Activated naive CD4-positive, alpha-beta T cell treated with anti-CD3 and anti-CD28 coated beads, Interleukin-2, amount 10 ng/mL, durations not matched to agents 7 days and 5 days (primary cell): ENCODE measurements around the gene MPC2.

Source experiments
- CTCF ChIA-PET: fragments of 350-600 bp; sonication (Branson Sonifier 250); formaldehyde crosslinking; loops from one replicate; lab custom pipeline; 2021; ENCODE audit warnings: antibody characterized with exemption; lab: Charles Lee
- DNase-seq: peaks from one replicate; pipeline ENCODE4 v3.0.0-alpha.2; 2020
- H3K27ac Mint-ChIP-seq: one replicate; pipeline ENCODE4 v1.8.0; 2021; ENCODE audit warnings: mild to moderate bottlenecking, moderate library complexity, mixed read lengths
- H3K27me3 Mint-ChIP-seq: one replicate; pipeline ENCODE4 v1.8.0; 2021; ENCODE audit warnings: mild to moderate bottlenecking, mixed read lengths
- H3K36me3 Mint-ChIP-seq: one replicate; pipeline ENCODE4 v1.8.0; 2021; ENCODE audit warnings: mixed read lengths
- H3K4me1 Mint-ChIP-seq: one replicate; pipeline ENCODE4 v1.8.0; 2021; ENCODE audit warnings: mixed read lengths
- H3K4me3 Mint-ChIP-seq: one replicate; pipeline ENCODE4 v1.8.0; 2021; ENCODE audit warnings: mild to moderate bottlenecking, moderate library complexity, mixed read lengths
- H3K9me3 Mint-ChIP-seq: one replicate; pipeline ENCODE4 v1.8.0; 2021; ENCODE audit warnings: mixed read lengths

The MPC2 gene

DNA sequence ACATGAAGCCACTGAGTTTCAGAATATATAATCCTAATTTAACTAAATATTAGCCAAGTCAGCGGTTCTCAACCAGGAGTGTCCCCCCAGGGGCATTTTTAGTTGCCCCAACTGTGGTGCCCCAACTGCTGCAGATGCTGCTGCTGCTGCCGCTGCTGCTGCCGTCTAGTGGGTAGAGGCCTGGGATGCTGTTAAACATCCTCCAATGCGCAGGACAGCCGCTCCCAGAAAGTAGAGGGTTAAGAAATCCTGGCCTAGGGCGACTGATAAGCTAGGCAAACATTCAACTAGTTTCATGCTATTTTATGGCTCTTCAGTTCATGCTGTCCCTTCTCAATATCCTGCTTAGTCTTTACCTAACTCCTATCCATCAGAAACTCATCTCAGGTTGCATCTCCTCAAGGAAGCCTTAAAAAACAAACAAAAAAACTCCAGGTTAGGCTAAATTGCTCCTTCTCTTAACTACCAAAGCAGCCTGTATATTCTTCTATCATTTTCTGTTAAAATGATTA is 10.3 kb downstream of the MPC2 start:
- DNase-seq = no peak
- no peak overlapping the region for H3K4me3 Mint-ChIP-seq
- peaks cover 4% of the 10 kb centered on the region for H3K36me3 Mint-ChIP-seq
- H3K27ac Mint-ChIP-seq = no peak overlapping the region
- peaks cover 2% of the 10 kb centered on the region for H3K4me1 Mint-ChIP-seq
- no peaks in the 10 kb centered on the region for H3K27me3 Mint-ChIP-seq
- CTCF ChIA-PET = no interaction called here
- no peaks in the 10 kb centered on the region for H3K9me3 Mint-ChIP-seq

DNA sequence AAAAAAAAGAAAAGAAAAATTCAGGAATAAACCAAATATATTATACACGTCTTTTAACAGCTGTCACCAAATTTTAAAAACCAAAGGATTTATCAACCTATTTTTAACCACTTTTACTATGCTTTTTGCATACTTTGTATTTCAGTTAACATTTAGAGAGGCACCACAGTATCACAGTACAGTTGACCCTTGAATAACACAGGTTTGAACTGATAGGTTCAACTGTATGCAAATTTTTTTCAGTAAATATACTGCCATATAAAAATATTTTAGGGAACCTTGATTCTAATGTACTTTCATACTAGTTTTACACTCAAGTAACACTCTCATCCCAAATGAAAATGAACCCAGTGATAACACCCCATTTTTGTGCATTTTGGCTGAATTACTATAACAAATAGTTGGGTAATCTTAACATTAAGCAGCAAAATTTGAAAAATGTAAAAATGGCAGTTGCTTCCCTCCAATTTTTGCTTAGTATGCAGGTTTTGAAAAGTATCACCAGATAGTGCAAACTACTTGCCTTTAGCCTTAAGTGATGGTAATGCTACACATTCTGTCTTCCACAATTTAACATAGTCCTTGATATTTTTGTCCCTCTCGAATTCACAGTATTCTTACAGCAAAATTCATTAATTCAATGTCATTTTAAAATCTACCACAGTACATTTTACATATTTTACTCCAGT is 12.2 kb downstream of the MPC2 start:
- CTCF ChIA-PET = no interaction called here
- Mint-ChIP-seq H3K27me3 (no peaks in the 10 kb centered on the region), H3K4me3 (no peak overlapping the region), H3K36me3 (peaks cover 4% of the 10 kb centered on the region), H3K9me3 (no peaks in the 10 kb centered on the region), H3K27ac (no peak overlapping the region), H3K4me1 (no peaks in the 10 kb centered on the region)
- DNase-seq = no peak

GRCh38 chr1:167924102-167924501 is 12.8 kb downstream of the MPC2 start:
- Mint-ChIP-seq H3K4me3 (no peak overlapping the region), H3K4me1 (no peaks in the 10 kb centered on the region), H3K27me3 (no peaks in the 10 kb centered on the region), H3K36me3 (peaks cover 6% of the 10 kb centered on the region), H3K9me3 (no peaks in the 10 kb centered on the region), H3K27ac (no peak overlapping the region)
- no peak for DNase-seq
- CTCF ChIA-PET = no interaction called here

DNA sequence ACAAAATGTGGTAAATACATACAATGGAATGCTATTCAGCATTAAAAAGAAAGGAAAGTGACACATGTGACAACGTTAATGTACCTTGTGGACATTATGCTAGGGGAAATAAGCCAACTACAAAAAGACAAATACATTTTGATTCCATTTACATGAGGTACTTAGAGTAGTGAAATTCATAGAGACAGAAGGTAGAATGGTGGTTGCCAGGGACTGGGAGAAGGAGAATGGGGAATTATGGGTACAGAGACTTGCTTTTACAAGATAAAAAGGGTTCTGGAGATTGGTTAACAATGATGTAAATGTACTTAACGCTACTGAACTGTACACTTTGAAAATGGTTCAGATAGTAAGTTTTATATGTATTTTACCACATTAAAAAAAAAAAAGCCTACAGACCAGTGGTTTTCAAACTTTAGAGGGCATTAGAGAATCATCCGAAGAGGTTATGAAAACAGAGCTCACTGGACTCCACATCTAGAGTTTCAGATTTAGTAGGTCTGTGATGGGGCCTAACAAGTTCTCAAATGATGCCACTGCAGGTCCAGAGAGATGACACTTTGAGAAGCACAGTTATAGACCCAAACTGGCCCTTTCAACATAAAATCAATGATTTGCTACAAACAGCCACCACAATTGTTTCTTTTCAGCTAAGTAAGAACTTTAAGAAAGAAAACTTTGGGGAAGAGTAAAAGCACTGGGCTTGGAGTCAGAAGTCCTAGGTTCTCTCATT is 13.4 kb downstream of the MPC2 start:
- Mint-ChIP-seq H3K27me3 (no peaks in the 10 kb centered on the region), H3K4me3 (no peak overlapping the region), H3K27ac (no peak overlapping the region), H3K4me1 (no peaks in the 10 kb centered on the region), H3K36me3 (peaks cover 6% of the 10 kb centered on the region), H3K9me3 (no peaks in the 10 kb centered on the region)
- DNase-seq = no peak
- CTCF ChIA-PET = no interaction called here

GRCh38 chr1:167922611-167923074 is 14.2 kb downstream of the MPC2 start:
- Mint-ChIP-seq H3K4me1 (no peaks in the 10 kb centered on the region), H3K36me3 (peaks cover 10% of the 10 kb centered on the region), H3K27me3 (no peaks in the 10 kb centered on the region), H3K9me3 (no peaks in the 10 kb centered on the region), H3K4me3 (no peak overlapping the region), H3K27ac (no peak overlapping the region)
- CTCF ChIA-PET = no interaction called here
- no peak for DNase-seq

DNA sequence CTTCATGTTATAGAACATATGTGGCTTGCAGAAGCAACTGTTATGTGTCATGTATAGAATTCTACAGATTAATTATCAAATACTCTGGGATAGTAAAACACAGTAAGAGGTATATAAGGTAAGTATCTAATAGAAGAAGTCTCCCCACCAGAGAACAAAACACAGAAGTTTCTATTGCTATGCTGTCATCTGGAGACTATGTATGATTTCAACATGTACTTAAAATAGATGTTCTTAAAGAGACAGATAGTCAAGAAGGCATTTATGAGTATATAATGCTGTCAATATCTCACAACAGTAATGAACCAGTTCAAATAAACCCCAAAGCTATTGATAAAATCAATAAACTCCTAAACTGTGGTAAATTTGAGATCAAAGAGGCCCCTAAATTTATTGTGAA is 14.8 kb downstream of the MPC2 start:
- no peak for DNase-seq
- Mint-ChIP-seq H3K4me1 (no peaks in the 10 kb centered on the region), H3K4me3 (no peak overlapping the region), H3K27ac (no peak overlapping the region), H3K36me3 (peaks cover 11% of the 10 kb centered on the region), H3K27me3 (no peaks in the 10 kb centered on the region), H3K9me3 (no peaks in the 10 kb centered on the region)
- CTCF ChIA-PET = interaction anchor here (0.8 kb wide), 1 partner anchor 223 kb away, joined by 3 read pairs; no protein-coding TSS in a partner anchor

GRCh38 chr1:167916766-167917511 is 19.9 kb downstream of the MPC2 start:
- no peaks in the 10 kb centered on the region for H3K4me1 Mint-ChIP-seq
- no peaks in the 10 kb centered on the region for H3K27me3 Mint-ChIP-seq
- H3K4me3 Mint-ChIP-seq = no peak overlapping the region
- H3K9me3 Mint-ChIP-seq = no peaks in the 10 kb centered on the region
- H3K27ac Mint-ChIP-seq = no peak overlapping the region
- CTCF ChIA-PET = no interaction called here
- DNase-seq = no peak
- H3K36me3 Mint-ChIP-seq = peaks cover 10% of the 10 kb centered on the region

- no peaks in the 10 kb centered on the region for H3K9me3 Mint-ChIP-seq
- CTCF ChIA-PET = no interaction called here
- no peak overlapping the region for H3K27ac Mint-ChIP-seq
- no peak overlapping the region for H3K4me3 Mint-ChIP-seq
- DNase-seq = no peak
- H3K36me3 Mint-ChIP-seq = peaks cover 10% of the 10 kb centered on the region
- H3K4me1 Mint-ChIP-seq = no peaks in the 10 kb centered on the region
- H3K27me3 Mint-ChIP-seq = no peaks in the 10 kb centered on the region
These were observed 21.3 kb downstream of the MPC2 start for GRCh38 chr1:167915569-167915968.

- no peak within 1 kb of the TSS for H3K27ac Mint-ChIP-seq
- CTCF ChIA-PET = interaction anchor here (0.9 kb wide), 1 partner anchor 169 kb away, joined by 4 read pairs; no protein-coding TSS in a partner anchor
- no peak for DNase-seq
- no peaks in the 10 kb centered on the region for H3K27me3 Mint-ChIP-seq
- H3K36me3 Mint-ChIP-seq = peaks cover 8% of the 10 kb centered on the region
- no peak within 1 kb of the TSS for H3K4me3 Mint-ChIP-seq
- H3K4me1 Mint-ChIP-seq = no peaks in the 10 kb centered on the region
- peaks cover 6% of the 10 kb centered on the region for H3K9me3 Mint-ChIP-seq
These were observed 22.9 kb downstream of the MPC2 start, which contains the start of gene ADCY10 for GRCh38 chr1:167913895-167914496. ADCY10 (minus strand) TSS chr1:167914134; CDS start chr1:167905140, 8,994 bp downstream.

DNA sequence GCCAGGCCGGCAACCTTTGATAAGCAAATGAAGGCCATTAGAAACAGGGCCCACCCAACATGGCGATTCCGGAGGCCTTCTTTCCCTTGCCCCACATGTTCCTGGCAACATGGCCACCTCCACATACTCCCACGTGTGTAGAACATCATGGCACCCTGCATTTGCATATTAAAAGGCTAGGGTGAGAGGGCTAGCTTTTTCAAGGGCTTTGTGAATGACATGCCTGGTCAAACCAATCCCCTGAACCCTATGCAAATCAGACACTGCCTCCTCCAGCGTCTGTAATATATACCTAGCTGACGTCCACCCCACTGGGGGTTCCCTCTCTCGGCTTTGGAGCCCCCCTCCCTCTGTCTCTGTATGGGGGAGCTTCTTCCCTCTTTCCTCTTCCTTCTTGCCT is 24.6 kb downstream of the MPC2 start:
- Mint-ChIP-seq H3K4me3 (no peak overlapping the region), H3K4me1 (no peaks in the 10 kb centered on the region), H3K27me3 (no peaks in the 10 kb centered on the region), H3K9me3 (peaks cover 6% of the 10 kb centered on the region), H3K36me3 (peaks cover 5% of the 10 kb centered on the region), H3K27ac (no peak overlapping the region)
- CTCF ChIA-PET = no interaction called here
- no peak for DNase-seq

GRCh38 chr1:167911413-167911812 is 25.5 kb downstream of the MPC2 start:
- CTCF ChIA-PET = no interaction called here
- Mint-ChIP-seq H3K27me3 (peaks cover 2% of the 10 kb centered on the region), H3K4me3 (no peak overlapping the region), H3K9me3 (peaks cover 6% of the 10 kb centered on the region), H3K27ac (no peak overlapping the region), H3K36me3 (no peaks in the 10 kb centered on the region), H3K4me1 (no peaks in the 10 kb centered on the region)
- DNase-seq = no peak

GRCh38 chr1:167910530-167910929 is 26.3 kb downstream of the MPC2 start:
- H3K27me3 Mint-ChIP-seq = peaks cover 3% of the 10 kb centered on the region
- no peak overlapping the region for H3K4me3 Mint-ChIP-seq
- H3K27ac Mint-ChIP-seq = no peak overlapping the region
- no peaks in the 10 kb centered on the region for H3K4me1 Mint-ChIP-seq
- DNase-seq = no peak
- no peaks in the 10 kb centered on the region for H3K36me3 Mint-ChIP-seq
- CTCF ChIA-PET = interaction anchor here (1.1 kb wide), 1 partner anchor 171 kb away, joined by 3 read pairs; no protein-coding TSS in a partner anchor
- H3K9me3 Mint-ChIP-seq = peaks cover 6% of the 10 kb centered on the region

GRCh38 chr1:167909691-167910180 is 27.1 kb downstream of the MPC2 start:
- H3K4me3 Mint-ChIP-seq = no peak overlapping the region
- no peak overlapping the region for H3K27ac Mint-ChIP-seq
- H3K36me3 Mint-ChIP-seq = no peaks in the 10 kb centered on the region
- DNase-seq = no peak
- H3K4me1 Mint-ChIP-seq = no peaks in the 10 kb centered on the region
- H3K27me3 Mint-ChIP-seq = peaks cover 3% of the 10 kb centered on the region
- CTCF ChIA-PET = interaction anchor here (1.1 kb wide), 1 partner anchor 172 kb away, joined by 3 read pairs; no protein-coding TSS in a partner anchor
- H3K9me3 Mint-ChIP-seq = peaks cover 6% of the 10 kb centered on the region
